Smooth muscle cell of trachea (primary cell): ENCODE data around the gene PLSCR4. TPM values are rescaled to one million over a fixed set of nuclear protein-coding genes. Genes with fewer than 3 reads are reported as not detected.

ENCODE experiments used
- total RNA-seq: library from RNA; depleted of rRNA; stranded (reverse); fragments of >200 nt; gene quantifications from 2 replicates; pipeline ENCODE4 v1.2.1, GENCODE V29; 2014

PLSCR4 gene, protein sequence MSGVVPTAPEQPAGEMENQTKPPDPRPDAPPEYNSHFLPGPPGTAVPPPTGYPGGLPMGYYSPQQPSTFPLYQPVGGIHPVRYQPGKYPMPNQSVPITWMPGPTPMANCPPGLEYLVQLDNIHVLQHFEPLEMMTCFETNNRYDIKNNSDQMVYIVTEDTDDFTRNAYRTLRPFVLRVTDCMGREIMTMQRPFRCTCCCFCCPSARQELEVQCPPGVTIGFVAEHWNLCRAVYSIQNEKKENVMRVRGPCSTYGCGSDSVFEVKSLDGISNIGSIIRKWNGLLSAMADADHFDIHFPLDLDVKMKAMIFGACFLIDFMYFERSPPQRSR
- 20.3 and 21.7 TPM in 2 replicates for total RNA-seq

DNA sequence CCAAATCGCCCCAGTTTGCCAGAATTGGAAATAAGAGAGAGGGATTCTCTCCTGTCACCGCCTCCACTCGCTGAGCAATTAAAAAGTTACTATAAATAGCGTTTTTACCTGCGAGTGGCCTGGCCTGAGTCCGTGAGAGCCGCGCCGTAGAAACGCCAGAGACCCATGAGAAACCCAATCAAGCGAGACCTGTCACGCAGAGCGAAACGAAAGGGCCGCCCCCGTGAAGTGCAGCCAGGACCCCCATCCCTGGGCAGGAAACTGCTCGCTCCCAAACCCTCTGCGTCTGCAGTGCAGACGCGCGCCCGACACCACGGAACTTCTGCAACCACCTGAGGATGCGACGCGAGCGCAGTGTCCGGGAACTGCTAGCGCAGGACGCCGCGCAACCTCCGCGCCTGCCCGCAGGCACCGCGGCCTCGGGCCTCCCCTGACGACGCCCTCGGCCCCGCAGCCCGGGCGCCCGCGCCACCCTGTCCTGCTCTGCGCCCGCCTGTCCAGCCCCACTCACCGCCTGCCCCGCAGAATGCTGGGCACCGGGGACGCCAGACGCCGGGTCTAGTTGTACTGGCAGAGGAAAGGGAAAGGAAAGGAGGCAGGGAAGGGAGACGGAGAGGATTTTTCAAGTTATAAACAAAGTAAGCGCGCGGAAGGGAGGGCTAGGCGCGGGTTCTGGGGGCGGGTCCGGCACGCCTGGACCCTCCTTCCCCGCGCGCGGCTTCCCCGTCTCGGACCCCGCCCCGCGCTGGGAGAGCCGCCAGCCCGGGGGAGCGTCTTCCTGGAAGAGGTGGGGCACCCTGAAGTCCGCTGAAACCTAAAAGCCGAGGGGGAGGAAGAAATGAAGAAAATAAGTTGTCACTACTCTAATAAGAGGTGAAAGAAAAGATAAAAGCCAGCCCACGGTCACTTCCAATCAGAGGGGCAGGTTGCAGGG lies at the start of gene PLSCR4:
TSS of gene PLSCR4 (minus strand) at position 657 of the 934 bp plus-strand sequence. CDS start 29,034 bp downstream, outside the sequence.

DNA sequence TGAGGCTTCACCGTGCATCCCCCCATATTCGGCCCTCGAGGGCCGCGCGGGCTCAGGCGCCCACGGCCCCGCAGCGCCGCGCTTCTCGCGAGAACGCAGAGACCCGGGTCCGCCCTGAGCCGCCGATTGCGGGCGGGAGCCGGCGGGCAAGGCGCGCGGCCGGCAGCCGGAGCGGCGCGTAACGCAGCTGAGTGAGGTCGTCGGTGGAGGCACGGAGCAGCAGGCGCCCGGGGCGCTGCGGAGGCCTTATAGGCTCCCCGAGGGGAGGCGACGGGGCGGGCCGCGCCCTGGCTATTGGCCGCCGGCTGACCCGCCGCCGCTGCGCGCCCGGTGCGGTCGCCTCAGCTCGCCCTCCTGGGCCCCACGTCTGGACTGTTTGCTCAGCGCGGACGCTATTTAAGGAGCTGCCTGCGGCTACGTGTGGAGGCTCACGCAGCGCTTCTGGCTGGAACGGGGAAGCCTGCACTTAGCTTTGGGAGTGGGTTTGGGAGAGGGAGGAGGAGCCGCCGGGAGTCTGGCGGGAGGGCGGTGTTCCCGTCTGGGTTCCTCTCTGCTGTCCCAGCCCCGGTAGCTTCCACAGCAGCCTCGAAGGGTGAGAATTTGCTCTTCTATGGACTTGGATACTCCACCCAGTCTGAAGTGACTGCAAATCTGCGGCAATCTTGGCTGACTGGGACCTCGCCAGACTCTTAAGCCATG lies 89.8 kb downstream of the PLSCR4 start, which contains the start of gene PLOD2:
TSS of gene PLOD2 (minus strand) at position 221 of the 699 bp plus-strand sequence. CDS start at position 26, 195 bp downstream.

Other genes with a start within 250 kb of the PLSCR4 start
- gene PLOD2, start 89.9 kb downstream of the PLSCR4 start, total RNA-seq = 66.2 and 73.2 TPM in 2 replicates
- gene PLSCR2, start 218.5 kb upstream of the PLSCR4 start, total RNA-seq = not detected in 2 replicates